ENCODE results near the gene MAP3K12.
A peak's percentile ranks its signal among the peaks of the same experiment; 100 is the strongest.
"Not testable (repeated sequence)": the region's sequence is repeated elsewhere in the genome, so short reads cannot be mapped to it uniquely, and the experiment has no call there.

Gene MAP3K12, protein sequence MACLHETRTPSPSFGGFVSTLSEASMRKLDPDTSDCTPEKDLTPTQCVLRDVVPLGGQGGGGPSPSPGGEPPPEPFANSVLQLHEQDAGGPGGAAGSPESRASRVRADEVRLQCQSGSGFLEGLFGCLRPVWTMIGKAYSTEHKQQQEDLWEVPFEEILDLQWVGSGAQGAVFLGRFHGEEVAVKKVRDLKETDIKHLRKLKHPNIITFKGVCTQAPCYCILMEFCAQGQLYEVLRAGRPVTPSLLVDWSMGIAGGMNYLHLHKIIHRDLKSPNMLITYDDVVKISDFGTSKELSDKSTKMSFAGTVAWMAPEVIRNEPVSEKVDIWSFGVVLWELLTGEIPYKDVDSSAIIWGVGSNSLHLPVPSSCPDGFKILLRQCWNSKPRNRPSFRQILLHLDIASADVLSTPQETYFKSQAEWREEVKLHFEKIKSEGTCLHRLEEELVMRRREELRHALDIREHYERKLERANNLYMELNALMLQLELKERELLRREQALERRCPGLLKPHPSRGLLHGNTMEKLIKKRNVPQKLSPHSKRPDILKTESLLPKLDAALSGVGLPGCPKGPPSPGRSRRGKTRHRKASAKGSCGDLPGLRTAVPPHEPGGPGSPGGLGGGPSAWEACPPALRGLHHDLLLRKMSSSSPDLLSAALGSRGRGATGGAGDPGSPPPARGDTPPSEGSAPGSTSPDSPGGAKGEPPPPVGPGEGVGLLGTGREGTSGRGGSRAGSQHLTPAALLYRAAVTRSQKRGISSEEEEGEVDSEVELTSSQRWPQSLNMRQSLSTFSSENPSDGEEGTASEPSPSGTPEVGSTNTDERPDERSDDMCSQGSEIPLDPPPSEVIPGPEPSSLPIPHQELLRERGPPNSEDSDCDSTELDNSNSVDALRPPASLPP

GRCh38 chr12:53499266-53500141 lies at the start of gene MAP3K12:
MAP3K12 (minus strand) TSS chr12:53499458; CDS start chr12:53487391, 12,067 bp downstream.
- peak; percentile 72 for DNase-seq

DNA sequence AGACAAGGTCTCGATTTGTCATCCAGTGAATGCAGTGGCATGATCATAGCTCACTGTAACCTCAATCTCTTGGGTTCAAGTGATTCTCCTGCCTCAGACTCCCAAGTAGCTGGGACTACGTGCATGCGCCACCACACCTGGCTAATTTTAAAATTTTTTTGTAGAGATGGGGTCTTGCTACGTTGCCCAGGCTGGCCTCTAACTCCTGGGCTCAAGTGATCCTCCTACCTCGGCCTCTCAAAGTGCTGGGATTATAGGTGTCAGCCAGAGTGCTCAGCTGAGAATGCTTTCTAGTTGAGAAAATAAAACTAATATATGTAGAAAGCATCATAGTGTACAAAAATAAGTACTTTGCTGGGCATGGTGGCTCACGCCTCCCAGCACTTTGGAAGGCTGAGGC lies 49.1 kb upstream of the MAP3K12 start:
- DNase-seq, result not testable (repeated sequence)

GRCh38 chr12:53543539-53543938 lies 44.3 kb upstream of the MAP3K12 start:
- peak; percentile 68 for DNase-seq

DNA sequence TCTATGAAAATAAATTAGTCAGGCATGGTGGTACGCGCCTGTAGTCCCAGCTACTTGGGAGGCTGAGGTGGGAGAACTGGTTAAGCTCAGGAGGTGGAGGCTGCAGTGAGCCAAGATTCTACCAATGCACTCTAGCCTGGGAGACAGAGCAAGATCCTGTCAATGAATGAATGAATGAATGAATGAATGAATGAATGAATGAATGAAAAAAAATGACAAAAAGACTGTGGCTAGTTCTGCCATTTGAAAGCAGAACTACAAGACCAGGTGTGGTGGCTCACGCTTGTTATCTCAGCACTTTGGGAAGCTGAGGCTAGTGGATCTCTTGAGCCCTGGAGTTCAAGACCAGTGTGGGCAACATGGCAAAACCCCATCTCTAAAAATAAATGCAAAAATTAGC lies 40.3 kb upstream of the MAP3K12 start:
- DNase-seq, result no peak

DNA sequence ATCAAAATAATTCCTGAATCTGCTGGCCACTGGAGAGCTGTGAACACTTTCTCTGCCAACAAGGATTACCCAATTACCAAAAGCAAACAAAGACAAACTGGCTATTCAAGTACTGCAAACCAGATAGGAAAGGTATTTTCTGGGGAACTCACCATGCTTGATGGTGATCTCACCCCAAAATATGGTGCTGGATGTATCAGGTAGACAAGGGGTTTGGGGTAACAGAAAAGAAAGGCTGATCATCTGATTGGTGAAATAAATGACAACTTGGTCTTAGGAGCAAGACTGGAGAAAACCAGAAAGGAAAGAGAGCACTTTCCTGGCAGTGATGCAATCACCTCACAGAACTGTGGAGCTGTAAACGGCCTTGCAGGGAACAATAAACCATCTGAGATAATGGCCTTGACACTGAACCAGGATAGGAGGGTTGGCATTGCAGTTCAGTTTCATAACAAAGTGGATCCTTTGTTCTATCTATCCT lies 39.0 kb upstream of the MAP3K12 start:
- DNase-seq, result no peak

GRCh38 chr12:53536962-53537361 lies 37.7 kb upstream of the MAP3K12 start:
- no peak for DNase-seq

DNA sequence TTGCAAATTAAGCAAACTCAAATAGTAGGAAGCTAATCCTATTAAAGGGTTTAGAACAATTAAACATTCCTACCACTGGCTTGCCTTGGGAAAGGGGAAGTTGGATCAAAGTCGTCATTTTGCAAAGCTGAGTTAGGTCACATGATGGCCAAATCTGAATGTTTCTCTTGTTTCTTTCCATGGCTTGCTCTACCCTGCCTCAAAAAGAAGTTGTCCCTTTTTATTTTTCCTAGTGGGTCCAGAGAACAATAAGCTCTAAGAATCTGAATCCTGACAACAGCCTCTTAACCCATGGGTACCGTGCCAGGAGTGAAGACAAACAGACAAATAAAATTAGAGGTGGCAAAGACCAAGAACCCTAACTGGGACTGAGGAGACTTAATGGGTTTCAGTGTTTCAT lies 34.2 kb upstream of the MAP3K12 start:
- DNase-seq, result no peak

DNA sequence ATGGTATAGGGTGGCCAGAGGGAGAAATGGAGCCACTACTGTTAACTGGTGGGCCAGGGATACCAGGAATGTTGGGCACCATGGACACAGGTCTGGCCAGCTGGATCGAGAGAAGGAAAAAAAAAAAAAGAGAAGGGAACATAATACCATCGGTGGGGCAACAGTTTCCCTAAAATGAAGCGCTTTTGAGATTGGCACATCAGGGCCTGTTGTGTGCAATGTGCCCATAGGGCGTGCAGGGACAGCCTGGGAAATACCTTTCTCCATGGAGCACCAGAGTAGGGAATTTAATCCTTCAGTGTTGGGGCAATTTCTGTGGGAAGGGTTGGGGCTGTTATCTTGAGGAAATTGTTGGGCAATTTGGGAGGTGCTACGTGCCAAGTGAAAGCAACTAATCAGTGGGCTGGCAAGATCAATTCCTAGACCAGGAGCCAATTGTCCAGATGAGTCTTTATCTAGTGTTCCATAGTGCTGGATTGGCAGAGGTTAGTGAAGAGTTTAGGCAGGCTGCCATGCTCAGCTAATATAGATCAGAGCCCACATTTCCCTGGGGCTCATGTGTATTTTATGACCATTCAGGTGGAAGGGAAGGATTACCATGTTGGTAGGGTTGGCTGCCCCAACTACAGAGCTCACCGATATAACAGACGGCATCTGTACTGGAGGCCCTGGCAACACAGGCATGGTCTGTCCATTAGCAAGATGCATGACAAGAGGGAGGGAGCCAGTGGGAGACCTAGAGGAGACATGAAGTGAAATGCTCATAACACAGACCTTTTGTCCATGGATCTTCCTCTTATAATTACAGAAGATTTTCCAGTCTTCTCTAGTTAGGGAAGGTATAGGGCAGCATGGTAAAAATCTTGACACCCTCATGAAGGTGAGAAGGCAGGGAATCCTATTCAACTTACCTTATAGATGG lies 33.5 kb upstream of the MAP3K12 start:
- DNase-seq, result no peak

DNA sequence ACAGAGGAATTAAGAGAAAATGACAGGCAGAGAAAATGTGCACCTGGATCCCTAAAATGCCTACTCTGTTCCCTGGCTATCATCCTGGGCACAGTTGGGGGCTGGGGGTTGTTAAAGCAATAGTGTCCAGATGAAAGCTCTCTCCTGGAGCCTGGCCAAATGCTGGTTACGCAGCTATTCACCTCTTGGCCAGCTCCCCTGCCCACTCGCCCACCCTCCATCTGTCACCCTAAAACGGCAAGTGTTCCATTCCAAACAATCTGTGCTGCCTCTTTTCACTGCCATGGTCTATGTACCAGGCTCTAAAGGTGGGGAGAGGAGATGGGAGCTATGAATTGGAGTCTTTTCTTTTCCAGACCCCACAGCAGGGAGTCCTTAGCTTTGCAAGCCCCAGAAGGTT lies 32.8 kb upstream of the MAP3K12 start:
- no peak for DNase-seq

DNA sequence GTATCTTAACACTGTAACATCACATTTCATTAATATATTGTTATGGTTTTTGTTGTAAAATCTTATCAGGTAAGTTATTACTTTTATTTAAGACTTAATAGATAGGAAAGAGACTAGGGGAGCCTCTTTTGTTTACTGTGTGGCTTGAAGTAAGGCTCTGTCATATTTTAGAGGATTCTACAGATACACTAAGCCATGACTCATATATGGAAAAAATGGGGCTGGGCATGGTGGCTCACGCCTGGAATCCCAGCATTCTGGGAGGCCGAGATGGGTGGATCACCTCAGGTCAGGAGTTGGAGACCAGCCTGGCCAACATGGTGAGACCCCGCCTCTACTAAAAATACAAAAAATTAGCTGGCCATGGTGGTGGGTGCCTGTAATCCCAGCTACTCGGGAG lies 31.7 kb upstream of the MAP3K12 start:
- DNase-seq, result no peak

GRCh38 chr12:53530061-53530460 lies 30.8 kb upstream of the MAP3K12 start:
- no peak for DNase-seq

DNA sequence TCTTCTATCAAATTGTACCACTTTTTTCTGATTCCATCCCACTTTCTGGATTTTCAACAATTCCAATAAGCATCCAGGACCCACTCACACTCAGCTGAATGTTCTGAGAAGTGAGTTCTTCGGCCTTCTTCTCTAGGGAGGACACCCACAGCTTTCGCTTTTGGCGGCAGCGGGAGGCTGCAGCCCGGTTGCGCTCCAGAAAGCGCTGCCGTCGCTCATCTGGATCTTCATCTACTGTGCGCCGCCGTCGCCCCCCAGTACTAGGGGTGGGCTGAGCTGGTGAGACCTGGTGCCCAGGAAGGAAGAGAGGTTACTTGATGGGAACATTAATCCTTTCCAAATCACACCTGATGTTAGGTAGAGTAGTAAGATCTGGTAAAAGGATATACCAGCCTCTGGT lies 25.2 kb upstream of the MAP3K12 start:
- DNase-seq, result no peak

GRCh38 chr12:53523131-53523530 lies 23.9 kb upstream of the MAP3K12 start:
- no peak for DNase-seq

DNA sequence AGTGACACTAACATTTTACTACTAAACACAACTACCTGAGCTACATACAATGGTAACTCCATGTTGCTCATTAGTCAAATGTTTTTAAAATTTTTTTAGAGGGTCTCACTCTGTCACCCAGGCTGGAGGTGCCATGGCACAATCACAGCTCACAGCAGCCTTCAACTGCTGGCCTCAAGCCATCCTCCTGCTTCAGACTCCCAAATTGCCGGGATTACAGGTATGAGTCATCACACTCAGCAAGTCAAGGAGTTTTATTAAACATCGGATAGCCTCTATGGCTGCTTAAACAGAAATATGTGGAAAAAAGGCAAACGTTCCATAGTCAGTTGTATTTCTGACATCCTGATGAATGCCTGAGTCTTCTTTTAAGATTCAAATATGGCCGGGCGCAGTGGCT lies 19.1 kb upstream of the MAP3K12 start:
- DNase-seq, result no peak

DNA sequence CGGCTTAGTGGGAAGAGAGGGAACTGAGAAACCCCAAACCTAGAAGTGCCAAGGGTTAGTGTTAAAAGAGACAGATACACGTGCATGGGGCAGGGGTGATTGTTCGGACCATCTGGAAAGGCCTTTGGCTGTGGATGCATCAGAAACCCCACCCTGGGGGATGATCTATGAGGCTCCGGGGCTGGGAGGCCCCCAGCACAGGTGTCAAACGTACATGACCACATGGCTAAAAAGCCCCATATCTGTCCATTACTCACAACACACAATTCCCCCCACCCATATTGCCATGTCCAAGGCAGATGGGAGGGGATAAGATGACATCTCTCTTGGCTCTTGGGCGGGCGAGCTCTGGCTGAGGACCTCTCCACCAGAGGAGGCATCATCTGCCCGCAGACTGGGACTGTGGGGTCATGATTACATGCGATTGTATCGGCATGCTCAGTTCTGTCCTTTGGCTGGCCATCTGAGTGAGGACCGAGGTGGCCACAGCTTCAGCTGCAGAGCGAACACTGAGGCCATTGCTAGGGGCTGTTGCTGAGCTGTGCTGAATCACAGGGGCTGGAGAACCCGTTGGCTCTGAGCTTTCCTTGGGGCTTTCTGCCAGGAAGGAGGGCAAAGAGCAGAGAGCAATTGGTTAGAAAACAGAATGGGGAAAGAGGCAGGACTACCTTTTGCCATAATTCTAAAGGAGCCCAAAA lies 17.6 kb upstream of the MAP3K12 start:
- DNase-seq, result no peak

GRCh38 chr12:53515291-53515680 lies 16.0 kb upstream of the MAP3K12 start:
- no peak for DNase-seq

DNA sequence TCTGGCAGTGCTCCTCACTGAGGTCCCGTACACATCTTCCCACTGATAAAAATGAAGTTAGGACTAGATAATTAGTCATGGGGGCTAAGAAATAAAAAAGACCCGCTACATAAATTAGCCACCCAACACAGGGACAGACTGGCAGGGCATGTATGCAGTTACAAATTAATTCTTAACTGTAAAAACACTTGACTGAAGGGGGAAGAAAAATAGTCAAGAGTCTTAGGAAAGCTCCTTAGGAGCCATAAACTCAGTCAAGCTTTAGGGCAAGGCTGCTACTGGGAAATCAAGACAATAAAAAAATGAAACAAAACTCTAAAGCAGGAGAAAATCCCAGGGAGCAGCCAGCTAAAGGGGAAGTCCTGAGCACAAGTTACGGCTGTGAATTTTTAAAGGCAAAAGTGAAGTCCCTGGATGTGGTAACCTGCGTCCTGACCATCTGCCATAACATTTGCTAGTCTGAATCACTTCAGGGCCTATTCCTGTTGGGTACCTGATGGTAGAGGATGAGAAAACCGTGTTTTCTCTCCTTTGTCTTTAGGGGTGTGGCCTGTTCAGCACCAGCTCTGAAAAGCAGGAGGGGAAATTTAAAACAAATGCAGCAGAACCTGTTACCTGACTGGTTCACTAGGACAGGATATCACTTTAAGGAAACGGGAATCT lies 15.5 kb upstream of the MAP3K12 start:
- no peak for DNase-seq

GRCh38 chr12:53513712-53514410 lies 14.6 kb upstream of the MAP3K12 start:
- DNase-seq, result no peak

DNA sequence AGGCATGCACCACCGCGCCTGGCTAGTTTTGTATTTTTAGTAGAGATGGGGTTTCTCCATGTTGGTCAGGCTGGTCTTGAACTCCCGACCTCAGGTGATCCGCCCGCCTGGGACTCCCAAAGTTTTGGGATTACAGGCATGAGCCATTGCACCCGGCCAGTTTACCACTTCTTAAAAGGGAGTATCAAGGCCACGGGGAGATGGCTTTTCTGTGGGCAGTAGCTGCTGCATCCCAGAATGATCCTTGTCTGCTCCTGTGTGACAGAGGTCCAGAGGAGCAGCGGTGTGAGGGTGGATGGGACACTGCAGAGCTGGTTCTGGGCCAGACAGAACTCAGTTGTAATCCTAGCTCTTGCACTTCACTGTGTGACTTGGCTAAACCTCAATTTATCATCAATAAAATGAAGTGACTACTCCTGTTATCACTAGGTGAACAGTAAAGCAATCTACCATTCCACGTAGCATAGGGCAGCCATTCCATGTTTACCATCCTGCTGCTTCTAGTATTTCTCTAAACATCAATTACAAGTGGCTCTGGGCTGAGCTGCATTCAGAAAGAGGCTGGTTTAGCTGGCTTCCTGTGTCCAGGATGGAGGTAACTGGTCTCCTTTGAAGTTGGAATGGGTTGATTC lies 11.0 kb upstream of the MAP3K12 start:
- no peak for DNase-seq

Data from activated CD4-positive, alpha-beta T cell treated with anti-CD3 and anti-CD28 coated beads for 48 hours (primary cell).